HL-60 (cell line): ENCODE results near the gene C1orf167.

Source experiments
- TF ChIP-seq, protein P1 (sequence below): IDR thresholded peaks from 2 replicates; pipeline ENCODE4 v1.6.1; 2012; ENCODE audit warnings: low read depth; ENCODE audit not compliant: insufficient replicate concordance
- TF ChIP-seq, protein P2 (sequence below): IDR thresholded peaks from one replicate; pipeline ENCODE4 v1.5.1; 2011; ENCODE audit warnings: low read length, control low read depth, inconsistent platforms; ENCODE audit not compliant: insufficient read depth

DNA sequence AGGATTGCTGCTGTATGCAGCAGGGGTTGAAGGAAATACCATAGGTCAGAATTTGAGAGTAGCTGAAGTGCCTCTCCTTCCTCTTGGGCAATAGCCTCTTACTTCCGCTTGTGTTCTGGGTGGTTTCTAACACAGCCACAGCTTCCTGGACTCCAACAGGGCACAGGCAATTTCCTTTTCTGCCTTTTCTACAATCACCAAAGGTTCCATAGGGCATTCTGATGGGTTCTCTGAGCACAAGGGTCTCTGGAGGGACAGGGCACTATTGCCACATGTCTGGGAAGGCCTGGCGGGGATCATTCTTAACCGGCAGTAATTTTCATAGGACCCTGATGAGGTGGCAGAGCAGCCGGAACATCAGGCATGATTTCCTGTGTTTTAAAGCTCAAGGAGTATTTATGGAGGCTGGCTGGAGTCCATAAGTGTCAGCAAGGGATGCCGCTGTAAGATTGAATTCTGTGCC lies 31.5 kb upstream of the C1orf167 start:
- TF ChIP-seq, protein P1, sequence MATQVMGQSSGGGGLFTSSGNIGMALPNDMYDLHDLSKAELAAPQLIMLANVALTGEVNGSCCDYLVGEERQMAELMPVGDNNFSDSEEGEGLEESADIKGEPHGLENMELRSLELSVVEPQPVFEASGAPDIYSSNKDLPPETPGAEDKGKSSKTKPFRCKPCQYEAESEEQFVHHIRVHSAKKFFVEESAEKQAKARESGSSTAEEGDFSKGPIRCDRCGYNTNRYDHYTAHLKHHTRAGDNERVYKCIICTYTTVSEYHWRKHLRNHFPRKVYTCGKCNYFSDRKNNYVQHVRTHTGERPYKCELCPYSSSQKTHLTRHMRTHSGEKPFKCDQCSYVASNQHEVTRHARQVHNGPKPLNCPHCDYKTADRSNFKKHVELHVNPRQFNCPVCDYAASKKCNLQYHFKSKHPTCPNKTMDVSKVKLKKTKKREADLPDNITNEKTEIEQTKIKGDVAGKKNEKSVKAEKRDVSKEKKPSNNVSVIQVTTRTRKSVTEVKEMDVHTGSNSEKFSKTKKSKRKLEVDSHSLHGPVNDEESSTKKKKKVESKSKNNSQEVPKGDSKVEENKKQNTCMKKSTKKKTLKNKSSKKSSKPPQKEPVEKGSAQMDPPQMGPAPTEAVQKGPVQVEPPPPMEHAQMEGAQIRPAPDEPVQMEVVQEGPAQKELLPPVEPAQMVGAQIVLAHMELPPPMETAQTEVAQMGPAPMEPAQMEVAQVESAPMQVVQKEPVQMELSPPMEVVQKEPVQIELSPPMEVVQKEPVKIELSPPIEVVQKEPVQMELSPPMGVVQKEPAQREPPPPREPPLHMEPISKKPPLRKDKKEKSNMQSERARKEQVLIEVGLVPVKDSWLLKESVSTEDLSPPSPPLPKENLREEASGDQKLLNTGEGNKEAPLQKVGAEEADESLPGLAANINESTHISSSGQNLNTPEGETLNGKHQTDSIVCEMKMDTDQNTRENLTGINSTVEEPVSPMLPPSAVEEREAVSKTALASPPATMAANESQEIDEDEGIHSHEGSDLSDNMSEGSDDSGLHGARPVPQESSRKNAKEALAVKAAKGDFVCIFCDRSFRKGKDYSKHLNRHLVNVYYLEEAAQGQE, result no peak
- TF ChIP-seq, protein P2, sequence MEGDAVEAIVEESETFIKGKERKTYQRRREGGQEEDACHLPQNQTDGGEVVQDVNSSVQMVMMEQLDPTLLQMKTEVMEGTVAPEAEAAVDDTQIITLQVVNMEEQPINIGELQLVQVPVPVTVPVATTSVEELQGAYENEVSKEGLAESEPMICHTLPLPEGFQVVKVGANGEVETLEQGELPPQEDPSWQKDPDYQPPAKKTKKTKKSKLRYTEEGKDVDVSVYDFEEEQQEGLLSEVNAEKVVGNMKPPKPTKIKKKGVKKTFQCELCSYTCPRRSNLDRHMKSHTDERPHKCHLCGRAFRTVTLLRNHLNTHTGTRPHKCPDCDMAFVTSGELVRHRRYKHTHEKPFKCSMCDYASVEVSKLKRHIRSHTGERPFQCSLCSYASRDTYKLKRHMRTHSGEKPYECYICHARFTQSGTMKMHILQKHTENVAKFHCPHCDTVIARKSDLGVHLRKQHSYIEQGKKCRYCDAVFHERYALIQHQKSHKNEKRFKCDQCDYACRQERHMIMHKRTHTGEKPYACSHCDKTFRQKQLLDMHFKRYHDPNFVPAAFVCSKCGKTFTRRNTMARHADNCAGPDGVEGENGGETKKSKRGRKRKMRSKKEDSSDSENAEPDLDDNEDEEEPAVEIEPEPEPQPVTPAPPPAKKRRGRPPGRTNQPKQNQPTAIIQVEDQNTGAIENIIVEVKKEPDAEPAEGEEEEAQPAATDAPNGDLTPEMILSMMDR, result no peak
